ENCODE results near the gene CSTF3. TPM values are rescaled to one million over a fixed set of nuclear protein-coding genes. Genes with fewer than 3 reads are reported as not detected.
A peak's percentile ranks its signal among the peaks of the same experiment; 100 is the strongest.

The CSTF3 gene
- total RNA-seq, 6 donors from 2014 or later: 7.3 to 19.4 (median 16.4) TPM

GRCh38 chr11:33103836-33104235, 57.4 kb downstream of the CSTF3 start:
- Histone ChIP-seq H3K36me3 (peaks cover 2 to 62% (median 24%) of the 10 kb centered on the region in 4 donors), H3K9me3 (no peaks in the 10 kb centered on the region), H3K27me3 (no peaks in the 10 kb centered on the region), H3K4me1 (no peaks in the 10 kb centered on the region), H3K27ac (no peak overlapping the region), H3K4me3 (no peak overlapping the region)
- no peak for TF ChIP-seq CTCF (IDR thresholded peaks at IDR 0.05)
- TF ChIP-seq POLR2AphosphoS5 (IDR thresholded peaks at IDR 0.05): no peak
- DNase-seq (no peak), ATAC-seq (ENCODE audit: low FRiP score in 2 of 2) (no peak)

- Histone ChIP-seq H3K27ac (no peak overlapping the region), H3K36me3 (peaks cover 11 to 47% (median 16%) of the 10 kb centered on the region in 4 donors), H3K27me3 (no peaks in the 10 kb centered on the region), H3K4me1 (no peaks in the 10 kb centered on the region), H3K9me3 (no peaks in the 10 kb centered on the region), H3K4me3 (no peak overlapping the region)
- no peak for TF ChIP-seq EP300 (IDR thresholded peaks at IDR 0.05)
- TF ChIP-seq POLR2A (IDR thresholded peaks at IDR 0.05): no peak
- TF ChIP-seq CTCF (IDR thresholded peaks at IDR 0.05): no peak
- TF ChIP-seq POLR2AphosphoS5 (IDR thresholded peaks at IDR 0.05): no peak
- WGBS, 2 donors: 36 to 44% methylated on average over 1 of the region's 1 CpG
- no peak for DNase-seq
- ATAC-seq (ENCODE audit: low FRiP score in 2 of 2): no peak
Measured at GRCh38 chr11:33094157-33094556, 67.1 kb downstream of the CSTF3 start.

- no peak for ATAC-seq (ENCODE audit: low FRiP score in 2 of 2)
Measured at GRCh38 chr11:33089776-33090175, 71.5 kb downstream of the CSTF3 start.

GRCh38 chr11:33086017-33086416, 75.3 kb downstream of the CSTF3 start:
- H3K27ac ChIP-seq: no peak overlapping the region
- peaks cover 0 to 56% (median 15%) of the 10 kb centered on the region in 4 donors for H3K36me3 ChIP-seq

More at GRCh38 chr11:33089776-33090175, 71.5 kb downstream of the CSTF3 start:
- no peaks in the 10 kb centered on the region for H3K4me1 ChIP-seq
- no peak overlapping the region for H3K27ac ChIP-seq
- no peak overlapping the region for H3K4me3 ChIP-seq
- no peaks in the 10 kb centered on the region for H3K27me3 ChIP-seq
- TF ChIP-seq EP300 (IDR thresholded peaks at IDR 0.05) (no peak), CTCF (IDR thresholded peaks at IDR 0.05) (no peak), POLR2A (IDR thresholded peaks at IDR 0.05) (no peak), POLR2AphosphoS5 (IDR thresholded peaks at IDR 0.05) (no peak)
- no peak for DNase-seq
- H3K9me3 ChIP-seq: no peaks in the 10 kb centered on the region
- H3K36me3 ChIP-seq: peaks cover 0 to 33% (median 5%) of the 10 kb centered on the region in 4 donors

More at GRCh38 chr11:33086017-33086416, 75.3 kb downstream of the CSTF3 start:
- Histone ChIP-seq H3K27me3 (no peaks in the 10 kb centered on the region), H3K9me3 (no peaks in the 10 kb centered on the region), H3K4me3 (no peak overlapping the region), H3K4me1 (no peaks in the 10 kb centered on the region)
- WGBS, 2 donors: 60 to 76% methylated on average over 1 of the region's 1 CpG
- ATAC-seq (ENCODE audit: low FRiP score in 2 of 2): peak in 1 of 2 donors; percentile 49
- TF ChIP-seq EP300 (IDR thresholded peaks at IDR 0.05): no peak
- no peak for TF ChIP-seq POLR2AphosphoS5 (IDR thresholded peaks at IDR 0.05)
- TF ChIP-seq POLR2A (IDR thresholded peaks at IDR 0.05): no peak
- TF ChIP-seq CTCF (IDR thresholded peaks at IDR 0.05): no peak
- DNase-seq: no peak

Measured in upper lobe of left lung (tissue), 6 donors.